GM12878 (cell line): Measurements from ENCODE around the gene PVRIG. TPM values are rescaled to one million over a fixed set of nuclear protein-coding genes. Genes with fewer than 3 reads are reported as not detected.

Experiments
- ATAC-seq: fragments of 200-7000 bp; cut with Tn5 transposase; 3 replicates; pipeline ENCODE4 v1.9.1; 2020; ENCODE audit warnings: mild to moderate bottlenecking, moderate library complexity
- BruUV-seq: library from RNA; stranded (reverse); fragments of 400-500 nt; replicated peaks from 2 replicates; lab custom pipeline; 2021; lab: Mats Ljungman, UMichigan
- CTCF ChIA-PET: fragments of 300-600 bp; sonication (Branson Sonifier 250); formaldehyde crosslinking; extraction: SDS; loops from one replicate; lab custom pipeline; 2021; ENCODE audit warnings: inconsistent platforms; lab: Yijun Ruan, JAX
- POLR2A ChIA-PET: fragments of 350-600 bp; formaldehyde crosslinking; extraction: SDS; loops from one replicate; lab custom pipeline; 2021; ENCODE audit warnings: inconsistent platforms; lab: Charles Lee
- RAD21 ChIA-PET: fragments of 300-600 bp; sonication (Branson Sonifier 250); formaldehyde crosslinking; loops from one replicate; lab custom pipeline; 2023; ENCODE audit warnings: antibody characterized with exemption; ENCODE audit not compliant: unreplicated experiment; lab: Charles Lee
- SMC1A ChIA-PET: fragments of 300-600 bp; sonication (Branson Sonifier 250); formaldehyde crosslinking; loops from one replicate; lab custom pipeline; 2023; ENCODE audit not compliant: unreplicated experiment, uncharacterized antibody; lab: Charles Lee
- DNase-seq: peaks from one replicate; pipeline ENCODE4 v3.0.0-alpha.2; 2011; ENCODE audit warnings: low read depth, low spot score
- FAIRE-seq: peaks from 3 replicates; lab custom pipeline; 2011; peaks lifted over from hg19 to GRCh38; lab: Jason Lieb, UNC
- H2AFZ ChIP-seq: 2 replicates; pipeline ENCODE4 v1.6.0; 2011; ENCODE audit warnings: low read depth, low read length, control low read depth; ENCODE audit not compliant: control insufficient read depth
- H3K27ac ChIP-seq: 2 replicates; pipeline ENCODE4 v1.5.1; 2011; ENCODE audit warnings: control low read depth; ENCODE audit not compliant: control insufficient read depth, insufficient read depth
- H3K27me3 ChIP-seq, 2 experiments: replicated peaks in 1 of 2; 2 replicates each; pipeline versions ENCODE4 v1.6.0 to v1.6.1; 2011; ENCODE audit warnings: low read length in 1 of 2; ENCODE audit not compliant: control insufficient read depth in 2 of 2, insufficient read depth in 2 of 2
- H3K36me3 ChIP-seq, 2 experiments: 2 replicates each; pipeline ENCODE4 v1.5.1; 2011; ENCODE audit warnings: low read length in 1 of 2; ENCODE audit not compliant: control insufficient read depth in 2 of 2, insufficient read depth in 2 of 2
- H3K4me1 ChIP-seq: 2 replicates; pipeline ENCODE4 v1.6.1; 2011; ENCODE audit warnings: mild to moderate bottlenecking, low read length, moderate library complexity, mixed read lengths; ENCODE audit not compliant: control insufficient read depth, insufficient read depth
- H3K4me2 ChIP-seq: 2 replicates; pipeline ENCODE4 v1.6.0; 2011; ENCODE audit warnings: control low read depth; ENCODE audit not compliant: control insufficient read depth, insufficient read depth
- H3K4me3 ChIP-seq: fragments of 200-600 bp; sonication (generic); 2 replicates; pipeline ENCODE4 v1.5.1; 2016
- H3K79me2 ChIP-seq: 2 replicates; pipeline ENCODE4 v1.6.0; 2011; ENCODE audit warnings: low read length; ENCODE audit not compliant: control insufficient read depth, insufficient read depth
- H3K9ac ChIP-seq: 2 replicates; pipeline ENCODE4 v1.8.0; 2011; ENCODE audit warnings: low read length, control low read depth, mixed read lengths; ENCODE audit not compliant: control insufficient read depth, insufficient read depth
- H3K9me3 ChIP-seq: replicated peaks from 3 replicates; pipeline ENCODE4 v1.5.1; 2011; ENCODE audit warnings: mild to moderate bottlenecking, low read length; ENCODE audit not compliant: control insufficient read depth, insufficient read depth
- H4K20me1 ChIP-seq: 2 replicates; pipeline ENCODE4 v1.6.0; 2011; ENCODE audit not compliant: control insufficient read depth, insufficient read depth
- BCLAF1 ChIP-seq: fragments of 450-650 bp; IDR thresholded peaks from 2 replicates; pipeline ENCODE4 v1.6.1; 2017; ENCODE audit warnings: antibody characterized with exemption, mild to moderate bottlenecking, moderate library complexity
- BRCA1 ChIP-seq: IDR thresholded peaks from 2 replicates; pipeline ENCODE4 v1.6.1; 2011; ENCODE audit warnings: low read depth, low read length, improper control_type of control experiment
- CUX1 ChIP-seq: IDR thresholded peaks from 2 replicates; pipeline ENCODE4 v1.6.1; 2012; ENCODE audit warnings: improper control_type of control experiment, low read depth, low read length; ENCODE audit not compliant: insufficient replicate concordance
- ESRRA ChIP-seq: IDR thresholded peaks from 2 replicates; pipeline ENCODE4 v1.6.1; 2012; ENCODE audit warnings: mild to moderate bottlenecking, low read length, improper control_type of control experiment
- IRF4 ChIP-seq: IDR thresholded peaks from 2 replicates; pipeline ENCODE4 v1.6.1; 2011; ENCODE audit warnings: low read depth, low read length
- MTA3 ChIP-seq: IDR thresholded peaks from 2 replicates; pipeline ENCODE4 v1.6.1; 2012; ENCODE audit warnings: low read length, inconsistent platforms, borderline replicate concordance
- POLR2AphosphoS2 ChIP-seq: IDR thresholded peaks from 2 replicates; pipeline ENCODE4 v1.6.1; 2011; ENCODE audit warnings: low read depth, mild to moderate bottlenecking, low read length, improper control_type of control experiment, moderate library complexity
- RAD21 ChIP-seq: IDR thresholded peaks from 2 replicates; pipeline ENCODE4 v1.6.1; 2011; ENCODE audit warnings: mild to moderate bottlenecking, low read depth, low read length, moderate library complexity; ENCODE audit not compliant: insufficient read depth
- RB1 ChIP-seq: fragments of 450-650 bp; formaldehyde crosslinking; IDR thresholded peaks from 2 replicates; pipeline ENCODE4 v1.6.1; 2017; ENCODE audit warnings: mild to moderate bottlenecking, borderline replicate concordance
- RELA ChIP-seq: fragments of 450-650 bp; IDR thresholded peaks from 2 replicates; pipeline ENCODE4 v1.8.0; 2014; ENCODE audit warnings: borderline replicate concordance; ENCODE audit not compliant: partially characterized antibody
- SUPT20H ChIP-seq: IDR thresholded peaks from 2 replicates; pipeline ENCODE4 v1.6.1; 2011; ENCODE audit warnings: low read depth, mild to moderate bottlenecking, low read length, moderate library complexity, borderline replicate concordance; ENCODE audit not compliant: control insufficient read depth
- TAF1 ChIP-seq: IDR thresholded peaks from 2 replicates; pipeline ENCODE4 v1.6.1; 2011; ENCODE audit warnings: mild to moderate bottlenecking, low read depth, low read length, borderline replicate concordance
- ZNF384 ChIP-seq: IDR thresholded peaks from 2 replicates; pipeline ENCODE4 v1.6.1; 2012; ENCODE audit warnings: low read depth, mild to moderate bottlenecking, low read length, improper control_type of control experiment, borderline replicate concordance
- ZSCAN29 ChIP-seq: fragments of 450-650 bp; IDR thresholded peaks from 2 replicates; pipeline ENCODE4 v1.6.1; 2017; ENCODE audit warnings: mild to moderate bottlenecking, moderate library complexity
- WGBS: methylation state at CpG from one replicate; pipeline ENCODE4 v1.1.6; 2016; ENCODE audit warnings: low lambda C conversion rate; ENCODE audit not compliant: insufficient replicate concordance, insufficient coverage; ENCODE audit errors: missing lambda C conversion rate; 5-methylcytosine and 5-hydroxymethylcytosine counted together
- in situ Hi-C: fragments of 300-500 bp; cut with MboI; formaldehyde crosslinking; loops from 9 replicates; pipeline ENCODE4 v1.14.3; 2018; ENCODE audit warnings: mixed read lengths
- intact Hi-C: fragments of 100-400 bp; cut with micrococcal nuclease; formaldehyde crosslinking; loops from one replicate; pipeline ENCODE4 v1.14.2; 2022; ENCODE audit not compliant: unreplicated experiment
- polyA plus RNA-seq, 11 experiments: library from polyadenylated mRNA; depleted of rRNA in 4 of 11; unstranded in 6 of 11; stranded (reverse) in 5 of 11; fragments of >200 nt; fragmentation: Nextera tagmentation in 4 of 11; fragmentation: Illumina TruSeq in 1 of 11; extraction: Ambion mirVana in 4 of 11; extraction: Trizol in 1 of 11; gene quantifications; 1 replicate in 1 of 11; 2 replicates in 10 of 11; pipeline versions ENCODE4 v1.2.1 to v1.2.3, GENCODE V29; 2011 to 2016; ENCODE audit warnings: inconsistent platforms in 2 of 11, missing spikeins in 2 of 11, low read depth in 1 of 11
- total RNA-seq, 4 experiments: library from RNA; depleted of rRNA in 3 of 4; stranded (reverse); fragments of >200 nt in 3 of 4; fragmentation: Illumina TruSeq in 1 of 4; extraction: Trizol in 1 of 4; gene quantifications; 2 replicates each; pipeline versions ENCODE4 v1.2.1 to v1.2.3, GENCODE V29; 2013 to 2021

The PVRIG gene
- total and polyA plus RNA-seq, 10 of the 15 experiments (the other 5 are each of a cell fraction or from before 2014, with no cell fraction given), result 1.3 to 44.0 (median 17.9) TPM

- TF ChIP-seq BCLAF1 (no peak), ZSCAN29 (no peak), IRF4 (no peak), RELA (no peak), RB1 (no peak), POLR2AphosphoS2 (no peak), MTA3 (no peak)
Measured at GRCh38 chr7:100212631-100213286, 7.0 kb upstream of the PVRIG start (continued).

- Histone ChIP-seq H3K4me1 (peaks cover 75% of the 10 kb centered on the region), H3K27ac (peak overlapping the region; percentile 26), H3K9ac (no peak overlapping the region), H3K79me2 (peaks cover 12% of the 10 kb centered on the region), H3K27me3 (no peaks in the 10 kb centered on the region), H3K9me3 (no peaks in the 10 kb centered on the region), H3K36me3 (no peaks in the 10 kb centered on the region; a peak in 1 of 4 replicates), H4K20me1 (no peaks in the 10 kb centered on the region), H2AFZ (no peak overlapping the region), H3K4me3 (no peak overlapping the region; the same call in 1 of the 2 replicates), H3K4me2 (peak overlapping the region; percentile 2; the same call in 1 of the 2 replicates)
- CTCF ChIA-PET, result interaction anchor here (1.0 to 8.3 kb wide), 6 partner anchors 9 to 75 kb away, joined by 3 to 113 read pairs (median 6); no protein-coding TSS in a partner anchor
- POLR2A ChIA-PET, result interaction anchor here (1.4 to 8.3 kb wide), 2 partner anchors 13 to 23 kb away, joined by 4 to 86 read pairs; no protein-coding TSS in a partner anchor
- RAD21 ChIA-PET, result interaction anchor here (0.6 to 5.8 kb wide), 6 partner anchors 14 to 218 kb away, joined by 3 to 49 read pairs (median 4); no protein-coding TSS in a partner anchor
- in situ Hi-C loops, result no loop called here
- intact Hi-C loops, result no loop called here
- DNase-seq (no peak), FAIRE-seq (no peak), ATAC-seq (no peak)
- SMC1A ChIA-PET, result interaction anchor here (1.0 to 14.7 kb wide), 4 partner anchors 19 to 81 kb away, joined by 4 to 140 read pairs (median 58); partner anchors contain the start of gene GAL3ST4
- BruUV-seq, result no TSS peak
- 65% methylated on average over 6 of the region's 6 CpGs for WGBS
- TF ChIP-seq ESRRA (no peak), RAD21 (no peak), CUX1 (no peak), ZNF384 (no peak), POLR2AphosphoS2 (no peak), SUPT20H (no peak), BRCA1 (no peak), TAF1 (no peak)
Measured at GRCh38 chr7:100213672-100214071, 6.1 kb upstream of the PVRIG start.
